Caki2 (cell line): ENCODE results near the gene MAU2. TPM values are rescaled to one million over a fixed set of nuclear protein-coding genes. Genes with fewer than 3 reads are reported as not detected.
"Not testable (repeated sequence)": the region's sequence is repeated elsewhere in the genome, so short reads cannot be mapped to it uniquely, and the experiment has no call there.

ENCODE experiments used
- DNase-seq: peaks from one replicate; pipeline ENCODE4 v3.0.0-alpha.2; 2015; ENCODE audit warnings: low read depth
- in situ Hi-C: cut with HindIII; loops from 2 replicates; pipeline ENCODE4 v1.10.0; 2016; ENCODE audit warnings: low sequenced_read_pairs, low pct_unique_long_range_greater_than_20kb, mixed read lengths
- total RNA-seq: library from RNA; depleted of rRNA; stranded (reverse); fragments of >200 nt; shearing (Covaris generic); gene quantifications from 2 replicates; pipeline ENCODE4 v1.2.3, GENCODE V29; 2014; ENCODE audit warnings: low replicate concordance

MAU2 gene
- total RNA-seq, 1 experiment from 2014 or later: 36.3 TPM

DNA sequence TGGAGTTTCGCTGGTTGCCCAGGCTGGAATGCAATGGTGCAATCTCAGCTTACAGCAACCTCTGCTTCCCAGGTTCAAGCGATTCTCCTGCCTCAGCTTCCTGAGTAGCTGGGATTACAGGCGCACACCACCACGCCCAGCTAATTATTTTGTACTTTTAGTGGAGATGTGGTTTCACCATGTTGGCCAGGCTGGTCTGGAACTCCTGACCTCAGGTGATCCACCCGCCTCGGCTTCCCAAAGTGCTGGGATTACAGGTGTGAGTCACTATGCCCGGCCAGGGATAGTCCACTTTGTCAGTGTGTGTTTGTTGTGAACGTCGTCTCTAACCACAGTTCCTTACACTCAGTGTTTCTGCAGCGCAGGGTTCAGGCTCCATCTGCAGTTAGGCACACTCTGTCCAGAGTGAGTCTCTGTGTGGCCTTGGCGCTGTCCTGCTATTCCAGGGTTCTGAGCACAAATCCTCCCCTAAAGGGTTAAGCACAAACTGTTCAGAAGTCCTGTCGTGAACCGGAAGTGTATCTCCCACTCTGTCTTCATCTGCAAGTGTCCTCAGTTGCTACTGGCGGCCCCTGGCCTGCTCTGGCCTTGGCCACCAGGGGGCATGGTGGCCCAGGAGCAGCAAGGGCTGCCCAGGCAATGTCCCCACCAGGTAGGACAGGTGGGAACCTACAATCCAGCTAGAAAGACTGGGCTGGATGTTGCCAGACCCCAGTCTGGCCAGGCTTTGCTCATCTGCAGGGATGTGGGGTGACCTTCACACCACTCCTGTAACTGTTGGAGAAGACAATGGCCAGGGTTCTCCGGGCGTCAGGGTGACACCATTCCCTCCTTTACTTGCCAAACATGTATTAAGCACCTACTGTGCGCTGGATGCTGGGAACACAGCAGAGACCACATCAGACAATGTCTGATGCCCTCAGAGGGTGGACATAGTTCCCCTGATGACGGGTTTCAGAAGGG lies 46.1 kb downstream of the MAU2 start:
- peak; percentile 73 for DNase-seq
- in situ Hi-C loops: no loop called here

DNA sequence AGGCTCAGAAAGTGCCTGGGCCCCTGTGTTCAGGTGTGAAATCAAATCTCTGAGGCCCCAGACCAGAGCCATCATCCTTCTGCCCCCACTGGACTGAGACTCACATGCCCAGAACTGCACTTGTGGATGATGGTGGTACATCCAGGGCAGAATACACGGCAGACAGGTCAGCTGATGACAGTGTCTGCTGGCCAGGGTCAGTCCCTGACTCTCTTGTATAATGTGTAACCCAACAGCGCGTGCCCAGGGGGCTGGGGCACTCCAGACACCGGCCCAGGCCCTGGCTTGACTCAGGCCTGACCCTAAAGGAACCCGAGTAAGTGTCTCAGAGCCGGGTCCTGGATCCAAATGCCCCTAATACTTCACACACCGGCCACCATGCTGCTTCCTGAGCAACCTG lies 47.5 kb downstream of the MAU2 start:
- DNase-seq: no peak
- in situ Hi-C loops: no loop called here

DNA sequence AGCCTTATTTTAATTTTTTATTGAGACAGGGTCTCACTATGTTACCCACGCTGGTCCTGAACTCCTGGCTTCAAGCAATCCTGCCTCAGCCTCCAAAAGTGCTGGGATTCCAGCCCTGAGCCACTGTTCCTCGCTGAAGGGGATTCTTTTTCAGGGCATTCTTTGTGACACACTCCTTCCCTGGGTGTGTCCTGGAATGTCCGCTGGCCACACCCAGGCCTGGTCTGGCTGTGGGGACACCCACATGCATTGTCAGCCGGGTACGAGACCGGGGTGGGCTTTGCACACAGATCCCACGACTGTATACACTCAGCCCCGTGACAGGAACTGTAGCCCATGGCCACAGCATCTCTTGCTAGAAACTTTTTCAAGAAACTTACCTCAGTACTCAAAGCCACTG lies 50.4 kb downstream of the MAU2 start:
- DNase-seq: no peak
- in situ Hi-C loops: no loop called here

DNA sequence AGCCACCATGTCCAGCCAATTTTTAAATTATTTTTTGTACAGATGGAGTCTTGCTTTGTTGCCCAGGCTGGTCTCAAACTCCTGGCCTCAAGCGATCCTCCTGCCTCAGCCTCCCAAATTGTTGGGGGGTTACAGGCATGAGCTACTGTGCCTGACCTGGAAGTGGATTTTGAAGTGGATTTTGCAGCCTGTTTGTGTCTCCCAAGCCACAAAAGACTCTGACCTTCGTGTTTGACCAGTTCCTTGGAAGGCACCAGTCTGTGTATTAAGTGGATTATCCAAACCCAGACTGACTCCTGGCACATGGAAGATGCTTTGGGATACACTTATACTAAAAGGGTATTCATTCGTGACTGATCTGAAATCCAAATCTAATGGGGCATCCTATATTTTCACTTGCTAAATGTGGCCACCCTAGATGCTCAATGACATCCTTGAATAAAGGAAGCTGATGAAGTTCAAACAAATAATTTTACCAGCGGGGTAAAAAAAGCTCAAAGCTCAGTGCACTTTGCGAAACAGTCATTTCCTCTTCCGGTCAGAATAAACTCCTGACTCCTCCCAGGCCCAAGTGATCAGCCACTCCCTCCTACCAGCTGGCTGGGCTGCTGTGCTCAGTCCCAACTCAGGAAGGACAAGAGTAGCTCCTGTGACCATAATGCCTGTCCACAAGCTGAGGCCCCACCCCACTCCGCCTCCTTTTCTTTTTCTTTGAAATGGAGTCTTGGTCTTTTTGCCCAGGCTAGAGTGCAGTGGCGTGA lies 52.2 kb downstream of the MAU2 start:
- peak; percentile 53 for DNase-seq
- in situ Hi-C loops: no loop called here

DNA sequence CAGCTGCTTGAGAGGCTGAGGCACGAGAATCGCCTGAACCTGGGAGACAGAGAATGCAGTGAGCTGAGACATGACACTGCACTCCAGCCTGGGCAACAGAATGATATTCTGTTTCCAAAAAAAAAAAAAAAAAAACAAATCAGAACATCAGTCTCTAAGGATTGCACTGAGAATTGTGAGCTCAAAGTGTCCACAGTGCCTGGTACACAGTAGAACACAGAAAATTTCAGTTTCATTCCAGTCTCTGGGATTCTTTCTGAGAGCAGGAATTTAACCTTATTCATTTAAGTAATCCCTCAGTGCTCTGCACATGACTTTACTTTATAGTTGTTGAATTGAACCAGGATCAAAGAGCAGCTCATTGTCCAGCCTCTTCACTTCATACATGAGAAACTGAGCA lies 58.9 kb downstream of the MAU2 start:
- in situ Hi-C loops: no loop called here
- no peak for DNase-seq

DNA sequence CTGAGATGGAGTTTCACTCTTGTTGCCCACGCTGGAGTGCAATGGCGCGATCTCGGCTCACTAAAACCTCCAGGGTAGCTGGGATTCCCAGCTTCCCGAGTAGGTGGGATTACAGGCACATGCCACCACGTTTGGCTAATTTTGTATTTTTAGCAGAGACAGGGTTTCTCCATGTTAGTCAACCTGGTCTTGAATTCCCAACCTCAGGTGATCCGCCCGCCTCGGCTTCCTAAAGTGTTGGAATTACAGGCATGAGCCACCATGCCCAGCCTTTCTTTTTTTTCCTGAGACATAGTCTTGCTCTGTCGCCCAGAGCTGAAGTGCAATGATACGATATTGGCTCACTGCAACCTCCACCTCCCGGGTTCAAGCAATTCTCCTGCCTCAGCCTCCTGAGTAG lies 59.7 kb downstream of the MAU2 start:
- DNase-seq, in situ Hi-C loops: not testable (repeated sequence)

DNA sequence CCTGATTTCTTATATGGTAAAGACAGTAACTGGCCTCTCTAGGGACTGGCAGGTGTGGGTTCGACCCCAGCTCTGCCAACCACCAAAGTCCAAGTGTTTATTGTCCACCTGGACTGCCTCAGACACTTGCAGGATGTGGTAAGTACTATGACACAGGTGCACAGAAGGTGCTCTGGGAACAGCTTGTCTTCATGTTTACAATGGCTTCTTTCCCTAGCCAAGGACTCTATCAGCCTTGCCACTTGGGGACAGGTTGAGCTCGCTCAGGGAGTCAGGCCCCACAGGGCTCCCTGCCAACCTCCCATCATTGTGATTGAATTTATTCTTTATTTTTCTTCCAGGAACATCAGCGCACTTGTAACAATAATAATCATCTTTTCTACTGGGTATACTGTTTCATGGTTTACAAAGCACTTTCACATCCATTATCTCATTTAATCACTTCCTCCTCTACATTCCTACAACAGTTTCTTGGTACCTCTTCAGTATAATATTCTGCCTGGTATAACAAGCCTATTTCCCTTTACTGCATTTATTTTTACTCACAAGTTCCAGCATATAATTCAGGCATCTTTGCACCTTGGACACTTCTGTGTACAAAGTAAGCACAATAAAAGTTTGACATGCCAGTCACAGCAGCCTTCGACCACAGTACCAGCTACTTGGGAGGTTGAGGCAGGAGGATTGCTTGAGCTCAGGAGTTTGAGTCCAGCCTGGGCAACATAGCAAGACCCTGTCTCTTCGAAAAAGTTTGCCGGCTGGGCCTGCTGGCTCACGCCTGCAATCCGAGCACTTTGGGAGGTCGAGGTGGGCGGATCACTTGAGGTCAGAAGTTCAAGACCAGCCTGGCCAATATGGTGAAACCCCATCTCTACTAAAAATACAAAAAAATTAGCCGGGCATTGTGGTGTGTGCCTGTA lies 60.6 kb downstream of the MAU2 start:
- no peak for DNase-seq
- in situ Hi-C loops: no loop called here

DNA sequence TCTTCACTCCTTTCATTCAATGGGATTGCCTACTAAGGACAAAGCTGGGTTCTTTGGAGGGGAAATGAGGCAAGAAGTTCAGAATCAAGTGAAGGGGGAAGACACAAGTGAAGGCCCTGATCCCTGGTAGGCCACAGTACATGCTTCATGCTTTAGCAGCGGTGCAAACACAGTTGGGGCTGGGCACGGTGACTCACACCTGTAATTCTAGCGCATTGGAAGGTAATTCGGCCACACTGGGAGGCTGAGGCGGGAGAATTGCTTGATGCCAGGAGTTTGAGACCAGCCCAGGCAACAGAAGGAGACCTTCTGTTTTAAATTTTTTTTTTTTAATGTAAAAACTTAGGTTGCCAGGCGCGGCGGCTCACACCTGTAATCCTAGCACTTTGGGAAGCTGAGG lies 61.5 kb downstream of the MAU2 start:
- in situ Hi-C loops: no loop called here
- no peak for DNase-seq

DNA sequence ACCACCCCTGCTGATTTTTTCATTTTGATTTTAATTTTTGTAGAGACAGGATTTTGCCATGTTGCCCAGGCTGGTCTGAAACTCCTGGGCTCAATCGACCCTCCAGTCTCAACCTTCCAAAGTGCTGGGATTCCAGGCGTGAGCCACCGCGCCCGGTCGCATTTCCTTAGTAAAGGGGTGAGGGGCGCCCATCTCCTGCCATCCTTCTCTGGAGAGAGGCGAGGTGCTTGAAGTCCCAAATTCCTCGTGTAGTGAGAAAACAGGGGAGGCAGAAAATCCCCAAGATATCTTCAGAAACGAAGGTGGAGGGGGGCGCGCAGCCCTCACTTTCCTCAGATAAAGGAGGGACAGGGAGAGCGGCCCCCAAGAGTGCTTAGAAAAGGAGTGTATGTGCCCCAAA lies 63.9 kb downstream of the MAU2 start:
- no peak for DNase-seq
- in situ Hi-C loops: no loop called here

DNA sequence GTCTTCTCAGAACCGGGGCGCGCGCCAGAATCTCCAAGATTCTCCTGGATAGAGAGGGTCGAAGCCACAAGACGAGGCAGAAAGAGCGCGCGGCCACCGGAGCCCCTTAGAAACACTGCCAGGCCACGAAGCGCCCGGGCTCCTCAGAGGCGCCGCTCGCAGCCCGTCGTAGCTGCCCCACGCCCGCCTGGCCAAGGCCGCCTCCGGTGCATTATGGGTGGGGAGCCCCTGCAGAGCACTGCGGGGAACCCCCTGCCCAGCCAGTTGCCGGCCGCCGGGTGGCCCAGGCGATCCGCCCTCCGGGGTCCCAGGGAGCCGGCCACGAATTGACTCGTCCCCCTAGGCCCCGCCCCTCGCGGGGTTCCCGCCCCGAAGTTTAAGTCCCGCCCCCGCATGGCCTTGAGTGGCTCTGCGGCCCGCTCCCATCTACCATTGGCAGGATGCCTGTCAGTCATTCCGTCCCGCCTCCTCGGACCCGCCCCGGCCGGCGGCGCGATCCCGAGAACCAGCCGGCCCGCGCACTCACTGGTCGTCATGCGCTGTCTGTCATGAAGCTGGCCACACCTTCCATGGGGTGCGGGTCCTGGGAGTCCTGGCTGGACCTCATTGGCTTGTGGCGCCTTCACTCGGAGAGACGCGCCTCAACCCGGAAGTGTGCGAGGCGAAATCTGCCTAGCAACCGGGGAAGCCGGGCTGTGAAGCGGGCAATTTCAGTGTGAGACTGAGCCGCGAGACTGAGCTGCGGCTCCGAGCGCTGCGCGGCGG lies 64.7 kb downstream of the MAU2 start:
- in situ Hi-C loops: no loop called here
- peak; percentile 100 for DNase-seq

DNA sequence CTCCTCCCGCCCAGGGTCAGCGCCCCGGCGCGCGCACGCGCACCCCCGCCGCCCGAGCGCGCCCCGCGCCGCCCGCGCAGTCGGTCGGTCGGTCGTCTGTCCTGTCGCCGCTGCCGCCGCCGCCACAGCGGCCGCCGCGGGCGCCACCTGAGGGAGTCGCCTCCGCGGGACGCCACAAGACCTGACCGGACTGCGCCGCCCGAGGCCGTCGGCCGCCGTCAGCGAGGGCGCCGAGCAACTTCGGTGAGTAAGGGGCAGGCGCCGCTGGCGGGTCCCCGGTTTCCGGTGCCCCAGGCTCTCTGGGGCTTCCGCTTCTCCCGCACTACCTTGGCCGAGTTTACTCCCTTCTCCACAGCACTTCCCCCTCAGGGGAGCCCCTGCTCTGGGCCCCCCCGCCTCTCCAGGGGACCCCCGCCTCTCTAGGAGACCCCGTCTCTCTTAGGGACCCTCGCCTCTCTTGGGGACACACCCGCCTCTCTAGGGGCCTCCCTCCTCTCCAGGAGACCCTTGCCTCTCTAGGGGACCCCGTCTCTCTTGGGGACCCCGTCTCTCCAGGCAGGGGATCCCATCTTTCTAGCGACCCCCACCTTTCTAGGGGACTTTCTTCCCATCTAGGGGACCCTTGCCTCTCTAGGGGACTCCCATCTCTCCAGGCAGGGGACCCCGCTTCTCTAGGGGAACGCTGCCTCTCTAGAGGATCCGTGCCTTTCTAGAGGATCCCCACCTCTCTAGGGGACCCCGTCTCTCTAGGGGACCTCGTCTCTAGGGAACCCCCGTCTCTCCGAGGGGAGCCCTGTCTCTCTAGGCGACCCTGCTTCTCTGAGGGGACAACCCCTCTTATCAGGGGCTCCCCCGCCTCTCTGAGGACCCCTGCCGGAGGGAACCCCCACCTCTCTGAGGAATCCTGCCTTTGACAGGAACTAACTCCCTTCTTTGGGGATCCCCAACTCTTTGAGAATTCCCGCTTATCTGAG lies 65.6 kb downstream of the MAU2 start:
- DNase-seq: no peak
- in situ Hi-C loops: no loop called here

DNA sequence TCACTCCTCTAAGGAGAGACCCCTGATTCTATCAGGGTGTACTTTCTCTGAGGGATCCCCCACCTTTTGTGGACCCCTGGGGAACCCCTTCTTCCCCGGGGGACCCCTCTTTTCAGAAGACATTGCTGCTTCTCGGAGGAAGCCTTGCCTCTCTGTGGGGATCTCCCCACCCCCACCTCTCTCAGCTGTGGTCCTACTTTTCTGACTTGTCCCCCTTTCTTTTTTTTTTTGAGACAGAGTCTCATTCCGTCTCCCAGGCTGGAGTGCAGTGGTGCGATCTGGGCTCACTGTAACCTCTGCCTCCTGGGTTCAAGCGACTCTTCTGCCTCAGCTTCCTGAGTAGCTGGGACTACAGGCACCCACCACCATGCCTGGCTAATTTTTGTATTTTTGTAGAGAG lies 66.5 kb downstream of the MAU2 start:
- no peak for DNase-seq
- in situ Hi-C loops: no loop called here

DNA sequence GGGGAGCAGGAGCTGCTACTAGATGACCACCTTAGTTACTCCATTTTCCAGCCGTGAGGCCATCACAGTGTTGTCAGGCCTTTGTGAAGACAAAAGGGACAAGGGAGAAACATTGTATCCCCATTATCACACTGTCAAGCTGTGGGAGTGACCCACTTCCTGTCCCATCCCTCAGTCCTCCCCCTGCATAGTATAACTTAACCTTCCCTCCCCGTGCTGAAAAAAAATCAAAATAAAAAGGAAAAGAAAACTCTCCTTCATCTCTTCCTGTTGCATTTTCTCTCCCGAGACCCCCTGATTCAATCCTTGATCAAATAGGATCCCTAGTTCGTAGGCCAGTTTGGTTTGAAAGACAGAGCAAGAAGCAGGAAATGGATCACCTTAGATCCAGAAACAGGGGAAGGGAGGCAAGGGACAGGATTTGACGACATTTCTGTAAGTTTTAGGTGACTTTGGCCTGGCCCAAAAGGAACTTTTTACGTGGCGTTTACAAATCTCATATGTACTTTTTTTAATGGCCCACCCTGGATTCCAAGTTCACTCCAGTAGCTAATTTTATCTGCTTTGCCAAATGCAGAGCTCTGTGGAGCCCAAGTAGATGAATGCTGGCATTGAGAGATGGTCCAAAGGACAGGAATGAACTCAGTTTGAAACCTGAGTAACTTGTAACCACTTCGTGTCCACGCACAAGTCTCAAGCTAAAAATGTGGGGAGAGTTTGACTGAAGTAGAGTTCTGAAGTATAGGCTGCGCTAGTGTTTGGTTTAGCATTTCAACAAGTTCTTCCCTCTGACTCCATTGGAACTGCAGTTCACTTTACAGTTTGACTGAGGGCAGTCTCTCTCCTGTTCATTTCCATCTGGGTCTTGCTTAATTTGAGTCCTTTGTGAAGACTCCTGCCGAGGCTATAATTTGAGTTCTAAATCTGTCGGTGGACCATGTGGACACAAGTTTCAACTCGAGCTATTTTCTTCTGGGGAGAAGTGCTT lies 68.2 kb downstream of the MAU2 start:
- in situ Hi-C loops: no loop called here
- no peak for DNase-seq

DNA sequence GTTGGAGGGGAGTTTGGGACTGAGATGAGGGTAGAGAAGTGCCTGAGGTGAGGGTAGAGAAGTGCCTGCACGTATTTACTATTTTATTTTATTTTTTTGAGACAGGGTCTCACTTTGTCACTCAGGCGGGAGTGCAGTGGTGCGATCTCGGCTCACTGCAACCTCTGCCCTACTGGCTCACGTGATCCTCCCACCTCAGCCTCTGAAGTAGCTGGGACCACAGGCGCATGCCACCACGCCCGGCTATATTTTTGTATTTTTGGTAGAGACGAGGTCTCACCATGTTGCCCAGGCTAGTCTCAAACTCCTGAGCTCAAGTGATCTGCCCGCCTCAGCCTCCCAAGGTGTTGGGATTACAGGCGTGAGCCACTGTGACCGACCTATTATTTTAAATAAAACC lies 69.1 kb downstream of the MAU2 start:
- DNase-seq, in situ Hi-C loops: not testable (repeated sequence)

DNA sequence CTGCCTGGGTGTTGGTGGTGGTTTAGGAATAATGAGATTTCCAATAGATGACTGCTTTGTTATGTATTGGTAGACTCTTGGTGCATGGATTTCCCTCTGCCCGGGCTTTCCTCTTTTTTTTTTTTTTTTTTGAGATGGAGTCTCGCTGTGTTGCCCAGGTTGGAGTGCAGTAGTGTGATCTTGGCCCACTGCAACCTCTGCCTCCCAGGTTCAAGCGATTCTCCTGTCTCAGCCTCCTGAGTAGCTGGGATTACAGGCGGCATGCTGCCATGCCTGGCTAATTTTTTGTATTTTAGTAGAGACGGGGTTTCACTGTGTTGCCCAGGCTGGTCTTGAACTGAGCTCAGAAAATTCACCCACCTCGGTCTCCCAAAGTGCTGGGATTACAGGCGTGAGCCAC lies 73.7 kb downstream of the MAU2 start:
- in situ Hi-C loops, DNase-seq: not testable (repeated sequence)
